Breast epithelium (tissue), 4 donors: ENCODE measurements around the gene TAS2R31. TPM values are rescaled to one million over a fixed set of nuclear protein-coding genes. Genes with fewer than 3 reads are reported as not detected.

Source experiments
- DNase-seq, 2 donors: peaks; one replicate each; pipeline ENCODE4 v3.0.0-alpha.2; 2019; ENCODE audit warnings: low spot score in 2 of 2
- H3K27ac ChIP-seq, 2 donors: fragments of 200-600 bp; sonication (generic) in 1 of 2; one replicate each; pipeline ENCODE4 v1.5.1; 2016 to 2019; ENCODE audit warnings: mild to moderate bottlenecking in 1 of 2
- H3K27me3 ChIP-seq, 2 donors: fragments of 200-600 bp; sonication (generic) in 1 of 2; one replicate each; pipeline versions ENCODE4 v1.5.1 to v1.6.0; 2017 to 2019; ENCODE audit warnings: control low read depth in 1 of 2, mild to moderate bottlenecking in 1 of 2
- H3K36me3 ChIP-seq: fragments of 200-600 bp; one replicate; pipeline ENCODE4 v1.5.1; 2019
- H3K4me1 ChIP-seq, 2 donors: fragments of 200-600 bp; sonication (generic); one replicate each; pipeline ENCODE4 v1.5.1; 2016 to 2019; ENCODE audit warnings: control low read depth in 1 of 2
- H3K4me3 ChIP-seq, 3 donors: fragments of 200-600 bp; sonication (generic); 1 replicate in 2 of 3; 2 replicates in 1 of 3; pipeline ENCODE4 v1.5.1; 2016 to 2019; ENCODE audit warnings: mild to moderate bottlenecking in 3 of 3, moderate library complexity in 2 of 3
- H3K9me3 ChIP-seq, 2 donors: fragments of 200-600 bp; sonication (generic) in 1 of 2; one replicate each; pipeline ENCODE4 v1.5.1; 2016 to 2019; ENCODE audit warnings: control low read depth in 1 of 2
- CTCF ChIP-seq, 3 donors: fragments of 450-650 bp; IDR thresholded peaks; one replicate each; pipeline ENCODE4 v1.5.1; 2016 to 2017; ENCODE audit warnings: antibody characterized with exemption in 3 of 3, mild to moderate bottlenecking in 3 of 3, moderate library complexity in 3 of 3
- POLR2A ChIP-seq: fragments of 450-650 bp; IDR thresholded peaks from one replicate; pipeline ENCODE4 v1.6.1; 2016; ENCODE audit warnings: antibody characterized with exemption, mild to moderate bottlenecking, moderate library complexity
- POLR2AphosphoS5 ChIP-seq, 3 donors: sonication (generic); formaldehyde crosslinking; IDR thresholded peaks; one replicate each; pipeline ENCODE4 v1.6.1; 2017; ENCODE audit warnings: antibody characterized with exemption in 3 of 3
- intact Hi-C: fragments of 100-400 bp; cut with DNase I; formaldehyde crosslinking; loops from one replicate; pipeline ENCODE4 v1.15.1; 2023; ENCODE audit warnings: low total_unique reads
- total RNA-seq, 3 donors: library from RNA; depleted of rRNA; stranded (reverse); fragments of >200 nt; gene quantifications; one replicate each; pipeline ENCODE4 v1.1.0, GENCODE V29; 2016

The TAS2R31 gene
- total RNA-seq, 3 donors from 2014 or later, result 6.1 to 8.2 (median 6.9) TPM

DNA sequence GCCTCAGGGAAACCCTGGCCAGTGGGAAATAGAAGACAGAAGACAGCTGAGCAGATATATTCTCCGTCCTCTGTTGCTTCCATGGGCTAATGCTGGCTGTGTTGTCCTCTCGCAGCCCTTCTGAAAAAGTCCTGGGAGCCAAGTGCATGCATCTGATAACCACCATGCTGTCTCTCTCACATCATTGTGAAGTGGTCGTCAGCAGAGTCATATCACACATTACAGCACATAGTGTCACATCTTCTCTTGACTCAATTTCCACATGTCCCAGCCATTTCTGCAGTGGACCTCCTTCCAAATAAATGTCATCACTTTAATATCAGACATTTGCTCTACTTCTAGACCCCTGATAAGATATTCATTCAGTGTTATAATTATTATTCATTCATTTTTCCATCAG lies 36.9 kb downstream of the TAS2R31 start:
- no peak for DNase-seq
- Histone ChIP-seq H3K4me3 (no peak overlapping the region), H3K4me1 (no peaks in the 10 kb centered on the region), H3K36me3 (no peaks in the 10 kb centered on the region), H3K27ac (no peak overlapping the region), H3K27me3 (no peaks in the 10 kb centered on the region), H3K9me3 (no peaks in the 10 kb centered on the region)
- TF ChIP-seq CTCF (IDR thresholded peaks at IDR 0.05), result no peak
- no peak for TF ChIP-seq POLR2A
- intact Hi-C loops, result no loop called here

- intact Hi-C loops, result no loop called here
- no peaks in the 10 kb centered on the region for H3K36me3 ChIP-seq
- no peaks in the 10 kb centered on the region for H3K4me1 ChIP-seq
- DNase-seq, result no peak
- no peak overlapping the region for H3K4me3 ChIP-seq
- no peaks in the 10 kb centered on the region for H3K27me3 ChIP-seq
- no peak overlapping the region for H3K27ac ChIP-seq
- no peak for TF ChIP-seq POLR2AphosphoS5 (IDR thresholded peaks at IDR 0.05)
- no peak for TF ChIP-seq CTCF (IDR thresholded peaks at IDR 0.05)
- no peak for TF ChIP-seq POLR2A
- no peaks in the 10 kb centered on the region for H3K9me3 ChIP-seq
Measured at GRCh38 chr12:10989107-10989506, 42.1 kb downstream of the TAS2R31 start.

- intact Hi-C loops, result no loop called here
- no peaks in the 10 kb centered on the region for H3K27me3 ChIP-seq
- no peak for DNase-seq
- no peak within 1 kb of the TSS for H3K4me3 ChIP-seq
- H3K9me3 ChIP-seq, result no peaks in the 10 kb centered on the region
- TF ChIP-seq POLR2AphosphoS5 (IDR thresholded peaks at IDR 0.05) (no peak), POLR2A (no peak), CTCF (IDR thresholded peaks at IDR 0.05) (no peak)
- no peaks in the 10 kb centered on the region for H3K4me1 ChIP-seq
- no peak within 1 kb of the TSS for H3K27ac ChIP-seq
- H3K36me3 ChIP-seq, result no peaks in the 10 kb centered on the region
Measured at GRCh38 chr12:10986812-10987211, 44.4 kb downstream of the TAS2R31 start, which contains the start of gene TAS2R50. TAS2R50 (minus strand) TSS chr12:10986912; CDS start chr12:10986860, 52 bp downstream.

GRCh38 chr12:10982244-10982643 lies 49.0 kb downstream of the TAS2R31 start:
- H3K36me3 ChIP-seq, result no peaks in the 10 kb centered on the region
- H3K4me1 ChIP-seq, result no peaks in the 10 kb centered on the region
- no peak overlapping the region for H3K27ac ChIP-seq
- intact Hi-C loops, result no loop called here
- no peaks in the 10 kb centered on the region for H3K9me3 ChIP-seq
- no peak for DNase-seq
- TF ChIP-seq CTCF (IDR thresholded peaks at IDR 0.05) (no peak), POLR2AphosphoS5 (IDR thresholded peaks at IDR 0.05) (no peak), POLR2A (no peak)
- H3K4me3 ChIP-seq, result no peak overlapping the region
- no peaks in the 10 kb centered on the region for H3K27me3 ChIP-seq

Other genes starting within 250 kb of the TAS2R31 start
- gene TAS2R7, start 228.8 kb downstream of the TAS2R31 start, total RNA-seq, result not detected
- gene TAS2R8, start 224.1 kb downstream of the TAS2R31 start, total RNA-seq, result under 1 TPM in 1 of 3 donors, not detected in 2; 0.48 TPM
- gene TAS2R9, start 221.2 kb downstream of the TAS2R31 start, total RNA-seq, result not detected
- gene TAS2R10, start 205.0 kb downstream of the TAS2R31 start, total RNA-seq, result 1 to 10 TPM; 1.3 to 1.6 (median 1.3) TPM
- 10 to 100 TPM in 1 of 3 donors, 1 to 10 TPM in 2; 2.4 to 18.0 (median 10.0) TPM for gene PRR4, start 181.9 kb downstream of the TAS2R31 start, total RNA-seq
- 10 to 100 TPM; 30.9 to 72.6 (median 39.0) TPM for gene PRH1, start 147.2 kb downstream of the TAS2R31 start, total RNA-seq
- gene TAS2R13, start 121.8 kb downstream of the TAS2R31 start, total RNA-seq, result 1 to 10 TPM; 3.5 to 6.9 (median 5.9) TPM
- not detected for gene PRH2, start 102.2 kb downstream of the TAS2R31 start, total RNA-seq
- 1 to 10 TPM; 3.7 to 8.8 (median 7.9) TPM for gene TAS2R14, start 92.1 kb downstream of the TAS2R31 start, total RNA-seq
- gene TAS2R50, start 44.5 kb downstream of the TAS2R31 start, total RNA-seq, result 1 to 10 TPM; 4.0 to 6.2 (median 4.2) TPM
- 1 to 10 TPM; 4.6 to 7.9 (median 5.6) TPM for gene TAS2R20, start 33.1 kb downstream of the TAS2R31 start, total RNA-seq
- 10 to 100 TPM in 2 of 3 donors, 1 to 10 TPM in 1; 4.2 to 10.5 (median 10.1) TPM for gene TAS2R19, start 8.8 kb downstream of the TAS2R31 start, total RNA-seq
- gene TAS2R46, start 30.9 kb upstream of the TAS2R31 start, total RNA-seq, result 1 to 10 TPM; 3.2 to 4.6 (median 3.2) TPM
- gene TAS2R43, start 60.9 kb upstream of the TAS2R31 start, total RNA-seq, result 1 to 10 TPM; 5.2 to 9.2 (median 6.1) TPM
- 10 to 100 TPM in 2 of 3 donors, 1 to 10 TPM in 1; 8.6 to 17.0 (median 11.1) TPM for gene TAS2R30, start 103.2 kb upstream of the TAS2R31 start, total RNA-seq
- gene SMIM10L1, start 139.8 kb upstream of the TAS2R31 start, total RNA-seq, result 1 to 10 TPM; 6.4 to 6.6 (median 6.4) TPM
- gene TAS2R42, start 155.5 kb upstream of the TAS2R31 start, total RNA-seq, result not detected
- gene PRB3, start 238.3 kb upstream of the TAS2R31 start, total RNA-seq, result not detected